GM18519 (cell line): ENCODE data around the gene AMY1A.
"Not testable (repeated sequence)": the region's sequence is repeated elsewhere in the genome, so short reads cannot be mapped to it uniquely, and the experiment has no call there.

Experiments used
- ATAC-seq: cut with Tn5 transposase; IDR thresholded peaks from one replicate; pipeline ENCODE4 v1.9.1; 2021; ENCODE audit warnings: mild to moderate bottlenecking, moderate library complexity; ENCODE audit not compliant: unreplicated experiment, low FRiP score

Gene AMY1A

GRCh38 chr1:103655460-103655859 lies at the start of gene AMY1A:
AMY1A (plus strand) TSS chr1:103655760; CDS start chr1:103656331, 571 bp downstream.
- not testable (repeated sequence) for ATAC-seq

- no peak for ATAC-seq
These were observed 39.2 kb upstream of the AMY1A start for GRCh38 chr1:103616362-103616761.

- ATAC-seq, result not testable (repeated sequence)
These were observed 38.5 kb upstream of the AMY1A start, which contains the start of gene AMY2A for GRCh38 chr1:103616994-103617477. AMY2A (plus strand) TSS chr1:103617427; CDS start chr1:103617441, 14 bp downstream.

GRCh38 chr1:103627436-103627835 lies 28.1 kb upstream of the AMY1A start:
- ATAC-seq, result not testable (repeated sequence)

GRCh38 chr1:103641194-103641593 lies 14.4 kb upstream of the AMY1A start:
- ATAC-seq, result not testable (repeated sequence)

GRCh38 chr1:103643908-103644307 lies 11.7 kb upstream of the AMY1A start:
- not testable (repeated sequence) for ATAC-seq

- not testable (repeated sequence) for ATAC-seq
These were observed 5.3 kb upstream of the AMY1A start for GRCh38 chr1:103650305-103650704.

GRCh38 chr1:103650889-103651288 lies 4.7 kb upstream of the AMY1A start:
- ATAC-seq, result not testable (repeated sequence)

- not testable (repeated sequence) for ATAC-seq
These were observed 1.4 kb upstream of the AMY1A start for GRCh38 chr1:103654133-103654532.

GRCh38 chr1:103676335-103676734 lies 20.8 kb downstream of the AMY1A start:
- ATAC-seq, result not testable (repeated sequence)

GRCh38 chr1:103696110-103696509 lies 40.5 kb downstream of the AMY1A start, which contains the start of gene AMY1B:
AMY1B (minus strand) TSS chr1:103696210; CDS start chr1:103695639, 571 bp downstream.
- ATAC-seq, result not testable (repeated sequence)

GRCh38 chr1:103697430-103697829 lies 41.9 kb downstream of the AMY1A start:
- ATAC-seq, result not testable (repeated sequence)

GRCh38 chr1:103700669-103701068 lies 45.1 kb downstream of the AMY1A start:
- ATAC-seq, result not testable (repeated sequence)

GRCh38 chr1:103701256-103701655 lies 45.7 kb downstream of the AMY1A start:
- ATAC-seq, result not testable (repeated sequence)

GRCh38 chr1:103707670-103708069 lies 52.1 kb downstream of the AMY1A start:
- ATAC-seq, result not testable (repeated sequence)

- ATAC-seq, result not testable (repeated sequence)
These were observed 54.8 kb downstream of the AMY1A start for GRCh38 chr1:103710381-103710780.
